GM04504 (cell line): Measurements from ENCODE around the gene KRTAP20-2.

Source experiments
- DNase-seq: peaks from one replicate; pipeline ENCODE4 v3.0.0-alpha.2; 2012; ENCODE audit warnings: low read depth

The KRTAP20-2 gene

GRCh38 chr21:30634906-30635305 lies at the start of gene KRTAP20-2:
TSS of gene KRTAP20-2 (plus strand) at chr21:30635206. CDS start at chr21:30635264, 58 bp downstream.
- DNase-seq, result no peak

GRCh38 chr21:30590297-30590696 lies 44.7 kb upstream of the KRTAP20-2 start, which contains the start of gene KRTAP22-2:
TSS of gene KRTAP22-2 (minus strand) at chr21:30590397.
- DNase-seq, result no peak

DNA sequence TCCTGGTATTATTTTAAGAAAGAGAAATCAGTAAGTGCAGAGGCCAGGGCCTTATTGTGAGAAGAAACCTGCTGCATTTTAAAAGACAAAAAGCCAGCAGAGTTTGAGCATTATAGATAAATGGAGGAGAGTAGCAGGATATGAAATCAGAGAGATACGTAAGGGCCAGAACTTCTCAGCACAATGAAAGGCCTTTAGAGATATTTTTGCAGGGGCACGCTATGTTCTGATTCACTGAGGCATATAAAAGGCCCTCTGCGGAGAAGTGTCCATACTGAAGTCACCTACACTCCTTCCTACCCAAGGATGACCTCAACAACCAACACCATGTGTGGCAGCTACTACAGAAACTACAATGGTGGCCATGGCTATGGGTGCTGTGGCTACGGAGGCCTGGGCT lies 42.9 kb upstream of the KRTAP20-2 start, which contains the start of gene KRTAP6-3:
Gene KRTAP6-3, plus strand, starts transcription at position 301 of the 400 bp plus-strand sequence. Its CDS starts 6 bp downstream, at position 307.
- DNase-seq, result no peak

DNA sequence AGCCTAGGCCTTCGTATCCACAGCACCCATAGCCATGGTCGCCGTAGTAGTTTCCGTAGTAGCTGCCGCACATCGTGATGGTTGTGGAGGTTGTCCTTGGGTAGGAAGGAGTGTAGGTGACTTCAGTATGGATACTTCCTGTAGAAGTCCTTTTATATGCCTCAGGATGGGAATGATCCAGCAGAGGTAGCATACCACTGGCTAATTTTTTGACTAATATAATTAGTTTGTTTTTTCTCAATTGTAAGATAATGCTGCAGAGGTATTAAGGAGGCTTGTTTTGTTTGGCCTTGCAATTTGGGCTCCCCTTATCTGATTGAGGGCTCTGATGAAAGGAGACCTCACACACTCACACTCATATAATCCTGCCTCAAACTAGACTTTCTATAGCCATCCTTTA lies 36.2 kb upstream of the KRTAP20-2 start, which contains the start of gene KRTAP6-2:
Gene KRTAP6-2, minus strand, starts transcription at position 101 of the 400 bp plus-strand sequence. Its CDS starts 28 bp downstream, at position 73.
- no peak for DNase-seq

DNA sequence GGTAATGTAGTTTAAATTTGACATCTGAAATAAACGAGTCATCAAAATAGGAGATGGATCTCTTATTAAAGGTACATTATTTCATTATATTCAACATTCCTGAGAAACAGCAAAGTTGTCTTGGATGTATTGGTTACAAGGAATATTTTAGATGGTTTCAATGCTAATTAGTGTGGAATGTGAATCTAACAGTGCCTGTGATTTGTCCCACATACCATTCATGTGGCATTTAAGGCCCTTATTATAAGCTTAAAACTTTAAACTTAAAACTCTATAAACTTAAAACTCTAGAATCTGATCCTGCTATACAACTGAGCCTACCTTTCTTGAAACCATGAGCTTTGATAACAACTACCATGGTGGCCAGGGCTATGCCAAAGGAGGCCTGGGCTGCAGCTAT lies 34.2 kb upstream of the KRTAP20-2 start, which contains the start of gene KRTAP22-1:
Gene KRTAP22-1, plus strand, starts transcription at position 301 of the 400 bp plus-strand sequence.
- DNase-seq, result no peak

- DNase-seq, result no peak
These were observed 29.0 kb upstream of the KRTAP20-2 start for GRCh38 chr21:30605968-30606367.

DNA sequence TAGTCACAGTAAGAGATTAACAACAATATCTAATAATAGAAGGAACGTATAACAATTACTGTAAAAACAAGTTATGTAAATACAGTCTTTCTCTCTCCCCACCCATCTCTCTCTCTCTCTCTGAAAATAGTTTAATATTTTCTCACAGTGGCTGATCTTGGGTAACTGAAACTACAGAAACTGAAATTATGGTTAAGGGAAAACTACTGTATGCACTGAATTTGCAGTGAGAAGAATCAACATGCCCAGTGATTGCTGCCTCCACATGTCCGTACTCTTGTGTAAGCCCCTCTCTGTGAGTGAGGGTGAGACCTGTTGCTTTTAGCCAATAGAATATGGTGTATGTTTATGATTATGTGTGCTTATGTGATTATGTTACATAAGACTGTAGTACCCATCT lies 22.9 kb upstream of the KRTAP20-2 start:
- no peak for DNase-seq

- DNase-seq, result no peak
These were observed 21.2 kb upstream of the KRTAP20-2 start, which contains the start of gene KRTAP6-1 for GRCh38 chr21:30613836-30614235. TSS of gene KRTAP6-1 (minus strand) at chr21:30613930. CDS start at chr21:30613904, 26 bp downstream.

DNA sequence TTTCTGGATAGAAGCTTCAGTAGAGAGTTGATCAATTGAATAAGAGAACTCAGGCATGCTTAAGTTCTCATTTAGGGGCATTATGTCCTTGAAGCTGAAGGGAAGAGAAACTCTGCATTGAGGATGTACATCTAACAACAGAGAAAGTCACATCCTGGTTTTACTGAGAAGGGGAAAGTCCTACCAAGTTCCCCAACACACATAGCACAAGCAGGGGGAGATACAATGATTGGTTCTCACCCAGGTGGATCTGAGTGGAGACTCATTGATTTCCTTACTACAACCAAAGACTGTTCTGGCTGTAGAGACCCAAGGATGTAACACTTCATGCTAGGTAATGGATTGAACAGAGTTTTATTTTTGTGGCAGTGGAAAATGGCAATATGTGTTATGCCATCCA lies 19.8 kb upstream of the KRTAP20-2 start:
- DNase-seq, result no peak

GRCh38 chr21:30616125-30616524 lies 18.9 kb upstream of the KRTAP20-2 start, which contains the start of gene KRTAP20-1:
TSS of gene KRTAP20-1 (plus strand) at chr21:30616425. CDS start at chr21:30616455, 30 bp downstream.
- no peak for DNase-seq

DNA sequence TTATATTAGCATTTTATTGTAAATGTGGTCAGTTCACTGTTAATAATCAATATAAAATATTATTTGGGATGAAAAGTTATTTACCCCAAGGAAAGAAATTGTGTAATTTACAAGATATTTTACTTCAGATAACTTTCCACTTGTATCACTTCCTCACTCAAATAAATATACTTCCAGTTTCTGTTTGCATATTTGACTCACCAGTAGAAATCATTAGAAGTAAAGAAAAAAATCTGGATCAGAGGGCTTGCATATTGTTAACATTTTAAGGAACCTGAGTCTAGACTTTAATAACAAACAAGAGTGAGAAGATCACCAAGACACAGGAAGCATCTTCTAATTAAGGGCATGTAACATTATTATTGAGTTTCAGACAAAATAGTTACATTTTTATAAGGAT lies 14.9 kb upstream of the KRTAP20-2 start:
- no peak for DNase-seq

DNA sequence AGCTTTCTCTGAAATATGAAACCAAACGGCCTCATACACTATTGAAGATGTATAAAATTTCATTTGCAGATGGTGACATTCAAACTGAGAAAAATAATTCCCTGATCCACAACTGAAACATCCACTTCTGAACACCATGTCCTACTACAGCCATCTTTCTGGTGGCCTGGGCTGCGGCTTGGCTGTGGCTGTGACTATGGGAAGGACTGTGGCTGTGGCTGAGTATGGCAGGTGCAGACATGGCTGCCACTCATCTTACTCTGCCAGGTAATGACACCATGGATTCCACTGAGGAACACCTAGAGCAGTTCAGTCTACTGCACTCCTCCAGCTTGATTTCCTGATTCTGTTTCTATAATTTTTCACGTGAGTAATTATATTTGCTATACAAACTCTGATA lies 14.5 kb upstream of the KRTAP20-2 start, which contains the start of gene KRTAP20-4:
Gene KRTAP20-4, plus strand, starts transcription at position 106 of the 400 bp plus-strand sequence.
- no peak for DNase-seq

DNA sequence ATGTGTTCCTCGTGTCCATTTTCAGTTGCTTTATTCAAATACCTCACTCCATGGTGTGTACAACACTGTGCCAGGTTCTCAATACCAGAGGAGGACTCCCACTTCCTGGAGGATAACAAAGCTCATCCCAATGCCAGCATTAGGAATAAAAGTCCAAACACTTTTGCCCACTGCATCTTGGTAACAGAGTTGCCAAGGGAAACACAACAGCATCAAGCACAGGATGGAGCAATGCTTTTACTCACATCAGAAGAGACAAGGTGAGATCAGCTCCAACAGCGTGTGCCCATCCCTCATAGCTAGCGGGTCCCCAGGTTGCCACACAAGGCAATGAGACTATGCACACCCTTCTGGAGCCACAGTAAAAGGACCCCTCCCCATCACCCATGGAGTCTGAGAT lies 11.6 kb upstream of the KRTAP20-2 start:
- DNase-seq, result no peak

- DNase-seq, result no peak
These were observed 9.4 kb upstream of the KRTAP20-2 start for GRCh38 chr21:30625449-30626165.

DNA sequence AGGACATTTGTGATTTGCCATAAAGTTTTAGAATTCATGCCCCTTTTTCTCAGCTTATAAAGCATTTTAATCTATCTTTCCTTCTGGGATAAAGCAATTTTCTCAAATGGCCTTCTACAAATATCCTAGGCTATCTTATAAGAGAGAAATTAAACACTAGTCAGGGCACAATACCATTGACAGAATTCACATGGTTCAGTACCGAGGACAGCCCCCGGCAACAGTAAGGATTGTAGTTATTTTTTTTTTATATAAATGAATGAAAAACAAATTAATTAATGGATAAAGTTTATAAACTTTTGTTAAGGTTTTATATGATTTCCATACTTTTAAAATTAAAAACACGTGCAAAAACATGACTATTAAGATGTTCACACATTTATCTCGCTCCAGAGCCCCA lies 6.9 kb upstream of the KRTAP20-2 start:
- DNase-seq, result no peak

DNA sequence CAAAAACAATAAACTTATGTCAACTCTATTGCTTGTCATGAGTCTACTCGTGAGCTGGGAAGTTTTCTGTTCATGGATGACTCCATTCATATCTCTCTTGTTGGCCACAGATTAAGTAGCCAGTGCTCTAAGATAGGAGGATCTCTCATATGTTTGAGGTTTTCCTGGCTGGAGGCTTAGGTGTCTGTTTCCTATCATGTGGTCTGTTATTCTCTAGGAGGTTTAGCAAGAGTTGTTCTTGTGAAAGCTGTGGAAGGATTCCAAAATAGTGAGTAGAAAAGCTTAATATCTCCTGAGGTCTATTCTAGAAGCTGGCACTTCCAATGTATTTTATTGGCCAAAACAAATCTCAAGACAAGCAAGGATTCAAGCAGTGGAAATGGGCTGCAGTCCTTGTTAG lies 5.8 kb upstream of the KRTAP20-2 start:
- DNase-seq, result no peak

- no peak for DNase-seq
These were observed 3.7 kb downstream of the KRTAP20-2 start for GRCh38 chr21:30638686-30639085.

- no peak for DNase-seq
These were observed 7.6 kb downstream of the KRTAP20-2 start, which contains the start of gene KRTAP20-3 for GRCh38 chr21:30642564-30642963. TSS of gene KRTAP20-3 (plus strand) at chr21:30642864.

DNA sequence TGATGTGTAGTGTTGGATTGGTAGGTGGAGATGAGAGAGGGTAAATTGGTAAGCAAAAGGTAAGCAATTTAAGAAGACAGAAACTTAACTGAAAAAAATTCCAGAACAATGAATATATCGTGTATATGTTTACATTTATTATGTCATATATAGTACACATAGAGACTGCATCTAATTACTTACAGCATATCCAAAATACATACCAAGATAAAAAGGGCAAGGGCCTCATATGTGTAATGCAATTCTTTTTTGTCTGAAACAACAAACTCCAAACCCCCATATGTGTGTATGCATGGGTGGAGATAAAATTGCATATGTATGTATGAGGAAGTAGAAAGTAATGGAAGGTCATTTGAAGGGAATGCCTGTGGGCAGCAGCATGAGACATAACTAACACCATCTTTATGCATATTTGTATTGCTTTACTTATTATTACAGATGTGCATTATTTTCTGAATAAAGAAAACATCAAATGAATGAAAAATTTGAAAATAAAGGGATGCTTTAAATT lies 12.0 kb downstream of the KRTAP20-2 start:
- no peak for DNase-seq

DNA sequence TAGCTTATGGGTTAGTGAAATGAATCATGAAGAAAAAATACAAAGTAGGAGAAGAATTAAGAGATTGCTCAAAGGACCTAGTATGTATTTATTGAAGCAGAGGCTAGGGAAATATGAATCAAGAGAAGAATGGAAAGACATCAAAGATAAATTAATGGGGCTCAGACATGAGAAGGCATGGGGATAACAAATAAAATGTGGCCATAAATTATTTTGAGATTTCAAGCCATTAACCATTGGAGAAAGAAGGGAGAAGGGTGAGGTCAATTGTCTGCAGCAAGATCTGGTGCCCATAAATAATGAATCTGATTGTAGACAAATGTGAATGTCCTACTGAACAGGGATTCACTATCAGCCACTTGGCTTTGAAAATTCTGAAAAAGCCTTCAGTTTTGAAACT lies 17.9 kb downstream of the KRTAP20-2 start:
- no peak for DNase-seq

- DNase-seq, result no peak
These were observed 33.8 kb downstream of the KRTAP20-2 start for GRCh38 chr21:30668776-30669175.

DNA sequence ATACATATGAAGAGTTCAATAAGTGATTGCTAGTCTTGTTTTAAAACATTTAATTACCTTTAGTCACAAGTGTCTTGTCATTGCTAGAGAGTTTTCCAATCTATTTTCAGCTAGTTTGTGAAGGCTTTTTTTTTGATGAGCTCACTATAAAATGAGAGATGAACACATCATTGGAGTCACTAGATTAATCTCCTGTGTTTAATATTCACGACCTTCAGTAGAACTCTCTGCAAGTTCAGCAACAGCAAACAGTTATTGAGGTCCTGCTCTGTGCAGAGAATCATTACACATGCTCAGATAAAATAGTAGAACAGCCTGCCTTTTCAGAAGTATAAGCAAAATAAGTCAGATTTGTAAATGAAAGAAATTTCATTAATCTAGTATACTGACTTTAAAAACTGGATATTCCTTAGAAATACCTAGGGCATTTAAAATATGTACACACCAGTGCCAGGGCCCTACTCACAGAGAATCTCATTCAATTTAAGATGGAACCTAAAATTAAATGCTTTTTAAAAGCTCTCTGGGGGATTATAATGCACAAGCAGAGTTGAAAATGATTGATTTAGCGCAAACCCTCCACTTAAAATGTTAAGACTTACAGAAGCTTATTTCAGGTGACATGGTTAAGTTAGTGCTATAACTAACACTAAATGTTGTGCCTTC lies 38.1 kb downstream of the KRTAP20-2 start:
- DNase-seq, result no peak

DNA sequence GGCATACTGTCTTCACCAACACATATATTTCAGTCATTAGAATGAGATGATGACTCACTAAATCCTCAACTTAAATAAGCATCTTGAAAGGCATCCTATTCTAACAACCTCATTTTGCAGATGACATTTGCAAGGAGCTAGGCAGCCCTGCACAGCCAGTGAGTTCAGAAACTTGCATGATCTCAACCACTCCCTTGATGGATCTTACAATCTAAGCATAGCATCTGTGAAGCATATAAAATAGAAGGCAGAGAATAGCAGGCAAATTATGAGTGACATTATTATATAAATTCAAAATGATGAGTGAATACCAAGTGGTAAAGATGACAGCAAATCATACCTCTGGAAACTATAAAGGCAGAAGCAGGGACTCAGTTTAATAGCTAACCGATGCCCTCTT lies 39.3 kb downstream of the KRTAP20-2 start:
- DNase-seq, result no peak
